ENCODE measurements around the gene IRF1. TPM values are rescaled to one million over a fixed set of nuclear protein-coding genes. Genes with fewer than 3 reads are reported as not detected.
"Not testable (repeated sequence)": the region's sequence is repeated elsewhere in the genome, so short reads cannot be mapped to it uniquely, and the experiment has no call there.

The IRF1 gene
- total RNA-seq, 2 experiments from 2014 or later, result 84.3 to 88.4 TPM

GRCh38 chr5:132491368-132492364 lies 1.1 kb upstream of the IRF1 start:
- intact Hi-C loops (cut with micrococcal nuclease), result loop anchor here (5.0 to 10.0 kb wide), 3 partner anchors 697 to 1107 kb away; partner anchors contain the start of gene FNIP1
- no peaks in the 10 kb centered on the region for H3K27me3 Mint-ChIP-seq (ENCODE audit: low read depth)
- CTCF ChIA-PET, result interaction anchor here (0.8 to 4.2 kb wide), 9 partner anchors 9 to 105 kb away, joined by 3 to 29 read pairs (median 4); no protein-coding TSS in a partner anchor
- H3K9me3 Mint-ChIP-seq, result no peaks in the 10 kb centered on the region
- H3K4me1 Mint-ChIP-seq (ENCODE audit: low read depth), result peaks cover 55% of the 10 kb centered on the region
- peak overlapping the region; percentile 83 for H3K4me3 Mint-ChIP-seq
- H3K36me3 Mint-ChIP-seq (ENCODE audit: low read depth), result peaks cover 33% of the 10 kb centered on the region
- peak overlapping the region; percentile 97 for H3K27ac Mint-ChIP-seq
- DNase-seq, result peak; percentile 70

- H3K27ac Mint-ChIP-seq, result peak overlapping the region; percentile 97
These were observed 596 bp downstream of the IRF1 start for GRCh38 chr5:132489871-132490483.

GRCh38 chr5:132489051-132489770 lies 1.4 kb downstream of the IRF1 start:
- CTCF ChIA-PET, result interaction anchor here (1.3 to 4.2 kb wide), 8 partner anchors 9 to 103 kb away, joined by 4 to 29 read pairs (median 10); no protein-coding TSS in a partner anchor
- peaks cover 68% of the 10 kb centered on the region for H3K4me1 Mint-ChIP-seq (ENCODE audit: low read depth)
- intact Hi-C loops (cut with micrococcal nuclease), result loop anchor here (5.0 kb wide), 1 partner anchor 467 kb away; no protein-coding TSS in a partner anchor
- peaks cover 55% of the 10 kb centered on the region for H3K36me3 Mint-ChIP-seq (ENCODE audit: low read depth)
- H3K27ac Mint-ChIP-seq, result peak overlapping the region; percentile 97
- peak overlapping the region; percentile 91 for H3K4me3 Mint-ChIP-seq
- no peaks in the 10 kb centered on the region for H3K9me3 Mint-ChIP-seq
- DNase-seq, result no peak
- H3K27me3 Mint-ChIP-seq (ENCODE audit: low read depth), result no peaks in the 10 kb centered on the region

More at GRCh38 chr5:132489871-132490483, 596 bp downstream of the IRF1 start:
- CTCF ChIA-PET, result interaction anchor here (0.9 to 4.2 kb wide), 12 partner anchors 10 to 103 kb away, joined by 3 to 29 read pairs (median 4); no protein-coding TSS in a partner anchor
- Mint-ChIP-seq H3K27me3 (ENCODE audit: low read depth) (no peaks in the 10 kb centered on the region), H3K4me1 (ENCODE audit: low read depth) (peaks cover 68% of the 10 kb centered on the region), H3K4me3 (peak overlapping the region; percentile 91), H3K9me3 (no peaks in the 10 kb centered on the region), H3K36me3 (ENCODE audit: low read depth) (peaks cover 50% of the 10 kb centered on the region)
- intact Hi-C loops (cut with micrococcal nuclease), result loop anchor here (1.0 to 10.0 kb wide), 8 partner anchors 65 to 1105 kb away; partner anchors contain the start of genes FNIP1 and RAPGEF6
- no peak for DNase-seq

- DNase-seq, result no peak
- peak overlapping the region; percentile 91 for H3K4me3 Mint-ChIP-seq
- CTCF ChIA-PET, result interaction anchor here (0.6 to 4.2 kb wide), 11 partner anchors 8 to 102 kb away, joined by 3 to 29 read pairs (median 5); no protein-coding TSS in a partner anchor
- H3K36me3 Mint-ChIP-seq (ENCODE audit: low read depth), result peaks cover 61% of the 10 kb centered on the region
- peaks cover 67% of the 10 kb centered on the region for H3K4me1 Mint-ChIP-seq (ENCODE audit: low read depth)
- intact Hi-C loops (cut with micrococcal nuclease), result loop anchor here (1.0 to 5.0 kb wide), 5 partner anchors 8 to 466 kb away; no protein-coding TSS in a partner anchor
- H3K27ac Mint-ChIP-seq, result peak overlapping the region; percentile 97
- no peaks in the 10 kb centered on the region for H3K27me3 Mint-ChIP-seq (ENCODE audit: low read depth)
- no peaks in the 10 kb centered on the region for H3K9me3 Mint-ChIP-seq
These were observed 2.0 kb downstream of the IRF1 start for GRCh38 chr5:132488590-132488989.

GRCh38 chr5:132487841-132488555 lies 2.6 kb downstream of the IRF1 start:
- Mint-ChIP-seq H3K36me3 (ENCODE audit: low read depth) (peaks cover 66% of the 10 kb centered on the region), H3K9me3 (no peaks in the 10 kb centered on the region), H3K27me3 (ENCODE audit: low read depth) (no peaks in the 10 kb centered on the region), H3K4me1 (ENCODE audit: low read depth) (peaks cover 61% of the 10 kb centered on the region), H3K27ac (peak overlapping the region; percentile 97), H3K4me3 (peak overlapping the region; percentile 91)
- CTCF ChIA-PET, result interaction anchor here (0.6 to 3.5 kb wide), 13 partner anchors 8 to 101 kb away, joined by 3 to 25 read pairs (median 4); no protein-coding TSS in a partner anchor
- DNase-seq, result no peak
- intact Hi-C loops (cut with micrococcal nuclease), result loop anchor here (1.0 to 5.0 kb wide), 5 partner anchors 8 to 466 kb away; no protein-coding TSS in a partner anchor

GRCh38 chr5:132487095-132487428 lies 3.5 kb downstream of the IRF1 start:
- Mint-ChIP-seq H3K9me3 (no peaks in the 10 kb centered on the region), H3K4me3 (peak overlapping the region; percentile 91), H3K27me3 (ENCODE audit: low read depth) (no peaks in the 10 kb centered on the region), H3K4me1 (ENCODE audit: low read depth) (peaks cover 57% of the 10 kb centered on the region), H3K27ac (peak overlapping the region; percentile 97), H3K36me3 (ENCODE audit: low read depth) (peaks cover 70% of the 10 kb centered on the region)
- DNase-seq, result no peak
- CTCF ChIA-PET, result interaction anchor here (1.1 to 2.3 kb wide), 6 partner anchors 9 to 100 kb away, joined by 3 to 9 read pairs (median 3); no protein-coding TSS in a partner anchor
- intact Hi-C loops (cut with micrococcal nuclease), result loop anchor here (5.0 kb wide), 1 partner anchor 465 kb away; no protein-coding TSS in a partner anchor

- Mint-ChIP-seq H3K27ac (peak overlapping the region; percentile 97), H3K27me3 (ENCODE audit: low read depth) (no peaks in the 10 kb centered on the region), H3K9me3 (no peaks in the 10 kb centered on the region), H3K4me1 (ENCODE audit: low read depth) (peaks cover 53% of the 10 kb centered on the region), H3K4me3 (peak overlapping the region; percentile 91), H3K36me3 (ENCODE audit: low read depth) (peaks cover 70% of the 10 kb centered on the region)
- CTCF ChIA-PET, result interaction anchor here (0.6 to 2.3 kb wide), 7 partner anchors 8 to 100 kb away, joined by 3 to 9 read pairs (median 3); no protein-coding TSS in a partner anchor
- intact Hi-C loops (cut with micrococcal nuclease), result loop anchor here (5.0 kb wide), 1 partner anchor 464 kb away; no protein-coding TSS in a partner anchor
- DNase-seq, result peak; percentile 11
These were observed 4.1 kb downstream of the IRF1 start for GRCh38 chr5:132486318-132487094.

- CTCF ChIA-PET, result interaction anchor here (1.3 to 1.7 kb wide), 2 partner anchors 60 to 99 kb away, joined by 3 to 7 read pairs; no protein-coding TSS in a partner anchor
- peak; percentile 49 for DNase-seq
- no peaks in the 10 kb centered on the region for H3K27me3 Mint-ChIP-seq (ENCODE audit: low read depth)
- H3K4me1 Mint-ChIP-seq (ENCODE audit: low read depth), result peaks cover 52% of the 10 kb centered on the region
- peak overlapping the region; percentile 91 for H3K4me3 Mint-ChIP-seq
- peak overlapping the region; percentile 97 for H3K27ac Mint-ChIP-seq
- H3K9me3 Mint-ChIP-seq, result no peaks in the 10 kb centered on the region
- intact Hi-C loops (cut with micrococcal nuclease), result loop anchor here (5.0 kb wide), 1 partner anchor 463 kb away; no protein-coding TSS in a partner anchor
- H3K36me3 Mint-ChIP-seq (ENCODE audit: low read depth), result peaks cover 70% of the 10 kb centered on the region
These were observed 4.8 kb downstream of the IRF1 start for GRCh38 chr5:132485641-132486317.

- CTCF ChIA-PET, result interaction anchor here (1.3 to 1.8 kb wide), 5 partner anchors 15 to 99 kb away, joined by 3 to 7 read pairs (median 4); no protein-coding TSS in a partner anchor
- Mint-ChIP-seq H3K4me1 (ENCODE audit: low read depth) (peaks cover 53% of the 10 kb centered on the region), H3K27ac (peak overlapping the region; percentile 97), H3K4me3 (peak overlapping the region; percentile 91), H3K36me3 (ENCODE audit: low read depth) (peaks cover 70% of the 10 kb centered on the region)
- DNase-seq; H3K9me3 Mint-ChIP-seq; H3K27me3 Mint-ChIP-seq (ENCODE audit: low read depth): not testable (repeated sequence)
- intact Hi-C loops (cut with micrococcal nuclease), result loop anchor here (5.0 kb wide), 1 partner anchor 463 kb away; no protein-coding TSS in a partner anchor
These were observed 5.5 kb downstream of the IRF1 start for GRCh38 chr5:132484876-132485640.
